Stimulated activated CD4-positive, alpha-beta T cell treated with anti-CD3 and anti-CD28 coated beads, Interleukin-12 subunit alpha, Interleukin-12 subunit beta, amount 100 ng/mL, for 24 hours (primary cell): ENCODE measurements around the gene GREB1.

ENCODE experiments used
- DNase-seq, 2 experiments: peaks; one replicate each; pipeline ENCODE4 v3.0.0-alpha.2; 2020; ENCODE audit warnings: low read depth in 2 of 2

The GREB1 gene

DNA sequence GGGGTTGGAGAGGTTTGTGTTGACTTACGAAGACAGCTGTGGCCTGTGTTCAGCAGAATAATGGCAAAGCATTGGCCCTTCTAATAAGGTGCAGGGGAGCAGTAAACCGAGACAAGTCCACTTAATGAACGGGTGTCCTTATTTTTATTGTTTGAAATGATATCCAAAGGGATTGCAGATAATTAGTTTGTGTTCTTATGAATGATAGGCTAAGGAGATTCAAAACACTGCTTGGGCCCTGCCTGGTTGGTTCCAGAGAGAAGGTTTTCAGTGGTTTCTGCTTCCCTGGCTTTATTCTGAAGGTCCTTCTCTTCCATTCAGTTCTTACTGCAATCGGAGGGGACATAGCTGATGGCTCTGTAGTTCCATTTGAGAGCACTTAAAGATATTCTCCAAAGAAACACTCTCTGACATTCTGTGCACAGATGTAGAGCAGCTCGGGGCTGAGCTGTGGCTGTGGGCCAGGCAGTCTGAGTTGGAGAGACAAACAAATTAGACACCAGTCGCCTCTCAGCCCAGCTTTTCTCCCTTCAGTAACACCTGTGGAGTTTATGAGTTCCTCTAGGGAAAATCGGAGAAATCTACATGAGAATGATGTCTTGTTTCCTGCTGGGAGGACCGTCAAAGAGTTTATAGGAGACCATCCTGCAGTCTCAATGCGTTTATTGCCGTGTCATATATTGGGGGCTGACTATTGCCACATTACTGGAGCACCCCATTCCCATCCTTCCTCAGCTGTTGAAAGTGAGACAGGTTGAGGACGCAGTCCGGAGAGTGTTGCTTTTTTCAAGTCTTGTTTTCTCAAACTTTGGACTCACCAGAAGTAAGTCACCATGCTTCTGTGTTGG, 6.5 kb downstream of the GREB1 start:
- DNase-seq: no peak

DNA sequence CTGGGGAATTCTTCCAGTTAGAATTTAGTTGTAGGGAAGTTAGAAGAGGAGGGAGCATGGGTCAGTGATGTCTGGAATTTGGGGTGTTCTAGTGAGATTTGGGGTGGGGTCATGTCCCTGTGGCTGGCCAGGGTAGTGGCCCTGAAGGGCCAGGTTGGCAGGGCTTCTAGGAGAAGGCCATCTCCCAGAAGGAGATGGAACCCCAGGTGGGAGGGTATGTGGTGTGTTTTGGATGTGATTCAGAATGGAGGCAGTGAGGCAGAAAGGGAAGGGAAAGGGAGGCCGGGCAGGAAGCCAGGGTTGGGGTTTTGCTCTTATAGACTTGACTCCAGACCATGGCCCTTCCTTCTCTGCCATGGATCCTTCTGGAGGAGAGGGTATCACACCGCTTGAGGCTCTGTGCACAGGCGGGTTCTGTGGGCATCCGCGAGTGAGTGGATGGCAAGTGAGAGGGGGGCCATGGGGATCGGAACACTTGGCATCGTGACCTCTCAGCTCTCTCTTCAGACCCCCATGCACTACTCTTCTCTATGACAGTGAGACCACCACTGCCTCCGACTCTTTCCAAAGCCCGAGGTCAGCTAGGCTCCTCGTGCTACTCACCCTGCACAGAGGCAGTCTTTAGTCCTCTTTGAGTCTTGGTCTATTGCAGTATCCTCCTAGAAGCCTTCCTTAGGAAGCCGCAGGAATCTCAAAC, 7.3 kb downstream of the GREB1 start:
- DNase-seq: no peak

DNA sequence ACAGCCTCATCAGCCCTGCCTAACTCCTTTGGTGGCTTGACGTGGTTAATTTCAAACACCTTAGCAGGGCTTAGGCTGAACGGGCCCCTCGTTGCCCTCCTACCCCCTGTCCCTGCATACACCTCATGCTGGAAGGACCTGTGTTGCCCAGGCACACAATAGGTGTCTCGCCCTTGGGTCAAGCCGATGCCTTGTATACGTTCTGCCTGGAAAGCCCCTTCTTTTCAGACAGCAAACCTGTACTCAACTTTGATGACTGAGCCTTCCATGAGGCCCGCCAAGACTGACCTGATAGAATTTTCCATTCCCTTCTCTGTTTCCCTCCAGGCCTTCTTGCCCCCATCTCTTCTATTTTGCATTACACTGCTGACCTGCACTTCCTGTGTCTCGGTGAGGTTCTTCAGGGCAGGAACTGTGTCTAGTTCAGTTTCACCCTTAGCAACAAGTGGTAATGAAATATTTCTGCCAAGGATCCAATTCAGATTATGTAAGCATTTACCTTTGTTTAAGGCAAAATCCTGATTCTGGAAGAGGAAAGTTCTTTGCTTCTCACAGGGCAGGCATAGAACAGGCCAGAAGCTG, 7.9 kb downstream of the GREB1 start:
- no peak for DNase-seq

GRCh38 chr2:11542275-11542819, 8.5 kb downstream of the GREB1 start:
- no peak for DNase-seq

DNA sequence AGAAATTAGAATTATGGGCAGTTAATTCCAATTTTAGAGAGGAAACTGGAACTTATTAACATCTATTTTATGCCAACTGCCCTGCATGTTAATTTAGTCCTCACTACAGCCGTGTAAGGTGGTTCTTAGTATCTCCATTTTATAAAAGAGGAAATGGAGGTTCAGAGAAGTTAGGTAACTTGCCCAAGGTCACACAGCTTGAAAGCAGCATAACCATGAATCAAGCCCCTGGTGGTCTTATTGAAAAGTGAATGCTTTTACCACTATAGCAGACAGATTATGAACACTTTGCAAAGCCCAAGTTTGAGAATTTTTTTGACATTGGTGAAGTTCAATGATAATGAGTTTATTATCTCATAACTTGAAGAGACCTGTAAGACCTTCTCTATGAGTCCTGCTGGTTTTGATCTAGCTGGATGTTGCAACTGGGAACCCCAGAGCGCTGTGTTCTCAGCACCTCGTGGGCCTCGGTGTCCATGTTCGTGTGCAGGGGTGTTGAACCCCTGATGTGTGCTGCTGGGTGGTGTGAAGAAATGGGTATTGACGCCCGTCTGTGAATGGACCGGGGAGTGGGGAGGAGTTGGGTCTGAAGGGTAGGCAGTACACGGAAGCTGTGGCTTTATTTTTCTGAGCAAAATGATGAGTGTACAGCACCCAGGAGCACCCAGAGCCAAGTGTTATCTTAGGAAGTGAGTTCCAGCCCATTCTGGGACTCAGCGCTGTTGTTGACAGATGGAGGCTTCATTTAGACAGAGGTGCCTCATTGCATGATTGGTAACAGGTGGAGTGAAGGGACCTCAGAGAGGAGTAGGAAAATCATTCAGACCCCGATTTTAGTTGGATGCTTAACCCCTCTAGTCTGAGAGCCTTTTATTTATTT, 9.7 kb downstream of the GREB1 start:
- DNase-seq: no peak

- DNase-seq: no peak
Measured at GRCh38 chr2:11546072-11546471, 12.2 kb downstream of the GREB1 start.

DNA sequence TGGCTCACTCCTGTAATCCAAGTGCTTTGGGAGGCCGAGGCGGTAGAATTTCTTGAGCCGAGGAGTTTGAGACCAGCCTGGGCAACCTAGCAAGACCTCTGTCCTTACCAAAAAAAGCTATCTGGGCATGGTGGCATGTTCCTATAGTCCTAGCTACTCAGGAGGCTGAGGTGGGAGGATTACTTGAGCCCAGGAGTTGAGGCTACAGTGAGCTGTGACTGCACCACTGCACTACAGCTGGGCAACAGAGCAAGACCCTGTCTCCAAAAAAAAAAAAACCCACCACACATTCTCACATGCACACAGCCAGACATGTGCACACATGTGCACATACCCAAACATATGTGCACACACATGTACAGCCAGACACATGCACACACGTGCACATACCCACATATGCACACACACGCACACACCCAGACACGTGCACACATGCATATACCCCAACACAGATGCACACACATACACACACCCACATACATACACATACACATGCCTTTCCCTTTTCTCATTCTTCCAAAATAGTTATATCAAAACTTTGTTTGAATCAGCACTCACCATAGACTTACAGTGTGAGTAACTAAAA, 14.2 kb downstream of the GREB1 start:
- DNase-seq: no peak

- no peak for DNase-seq
Measured at GRCh38 chr2:11550302-11550701, 16.5 kb downstream of the GREB1 start.

DNA sequence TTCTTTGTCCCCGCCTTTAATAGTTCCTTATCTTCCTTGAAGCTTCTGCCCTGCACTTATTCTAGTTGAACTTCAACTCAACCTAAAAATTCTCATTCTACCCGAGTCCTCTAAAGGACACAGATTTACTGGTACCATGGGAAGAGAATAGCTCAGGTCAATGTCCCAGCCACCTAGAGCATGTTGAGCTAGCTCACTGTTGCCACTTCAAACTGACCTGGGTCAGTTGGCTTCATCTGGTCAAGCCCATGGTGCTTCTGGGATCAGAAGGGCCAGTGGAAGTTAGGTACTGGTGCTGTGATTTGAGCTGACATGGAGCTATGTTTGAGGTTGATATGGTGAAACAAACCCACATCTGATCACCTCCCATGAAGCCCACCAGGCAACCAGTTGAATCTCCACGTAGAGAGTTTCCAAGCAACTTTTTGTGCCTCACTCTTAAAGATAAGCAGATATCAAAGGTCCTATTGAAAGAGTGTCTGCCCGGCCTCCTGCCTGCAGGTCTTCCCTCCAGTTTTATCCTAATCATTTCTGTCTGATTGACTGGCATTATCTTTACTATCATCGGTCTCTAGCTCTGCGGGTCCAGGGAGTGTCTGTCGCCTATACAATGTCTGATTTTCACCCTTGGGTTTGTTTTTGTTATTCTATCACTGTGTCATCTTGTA, 17.2 kb downstream of the GREB1 start:
- no peak for DNase-seq

DNA sequence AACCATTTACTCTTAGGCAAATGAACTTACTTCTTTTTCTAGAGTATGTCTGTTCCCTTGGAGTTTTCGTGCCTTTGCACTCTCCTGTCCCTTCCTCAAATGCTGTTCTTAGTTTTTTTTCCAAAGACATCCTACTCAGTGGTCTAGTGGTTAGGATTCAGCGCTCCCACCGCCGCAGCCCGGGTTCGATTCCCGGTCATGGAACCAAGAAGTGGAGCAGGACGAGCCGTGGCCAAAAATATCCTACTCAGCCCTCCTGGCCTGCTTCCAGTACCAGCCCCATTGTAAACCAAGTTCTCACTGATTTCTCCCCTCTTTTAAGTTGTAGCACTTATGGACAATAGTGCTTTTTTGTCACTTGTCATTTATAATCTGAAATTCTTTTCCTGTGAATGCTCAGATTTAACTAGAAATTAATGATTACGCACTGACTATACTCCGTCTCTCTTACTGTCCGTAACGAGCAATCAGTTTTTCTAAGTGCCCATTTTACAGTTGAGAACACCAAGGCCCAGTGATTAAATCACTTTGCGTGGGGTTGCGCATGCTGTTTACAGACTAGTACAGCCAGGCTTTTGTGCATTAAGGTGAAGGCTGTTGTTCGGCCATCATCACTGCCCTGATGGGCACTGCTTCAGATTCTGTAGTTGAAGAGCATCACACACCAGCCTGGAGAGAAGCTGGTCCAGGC, 17.9 kb downstream of the GREB1 start:
- DNase-seq: no peak

DNA sequence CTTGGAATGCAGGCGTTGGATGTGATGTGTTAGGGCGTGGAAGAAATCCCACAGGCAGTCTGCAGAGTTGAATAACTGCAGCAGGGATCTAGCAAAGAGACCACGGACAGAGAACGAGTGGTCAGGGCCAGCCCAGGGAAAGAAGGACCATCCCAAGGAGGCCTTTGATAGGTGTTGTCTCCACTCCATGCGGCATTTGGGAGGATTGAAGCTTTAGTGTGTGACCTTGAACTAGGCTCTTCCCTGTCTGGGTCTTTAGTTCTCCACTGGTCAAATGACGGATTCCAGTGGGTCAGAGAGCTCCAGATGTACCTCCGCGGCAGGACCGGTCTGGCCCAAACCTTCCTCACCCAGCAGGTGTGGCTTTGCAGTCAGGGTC, 18.4 kb downstream of the GREB1 start:
- DNase-seq: no peak

GRCh38 chr2:11553661-11554398, 20.0 kb downstream of the GREB1 start:
- no peak for DNase-seq

DNA sequence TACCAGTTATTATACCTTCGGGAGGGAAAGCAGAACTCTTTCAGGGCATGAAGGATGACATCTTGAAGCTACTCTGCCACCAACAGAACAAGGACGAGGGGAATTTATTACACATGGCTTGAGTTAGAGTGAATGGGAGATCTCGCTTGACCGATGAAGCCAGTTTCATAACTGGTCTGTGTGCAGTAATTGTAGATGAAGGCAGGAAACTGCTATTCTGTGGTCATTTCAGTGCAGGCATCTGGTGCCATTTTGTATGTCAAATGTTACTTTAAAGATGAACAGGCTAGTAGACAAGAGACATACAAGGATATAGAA, 20.5 kb downstream of the GREB1 start:
- no peak for DNase-seq

GRCh38 chr2:11556101-11556806, 22.4 kb downstream of the GREB1 start:
- no peak for DNase-seq

DNA sequence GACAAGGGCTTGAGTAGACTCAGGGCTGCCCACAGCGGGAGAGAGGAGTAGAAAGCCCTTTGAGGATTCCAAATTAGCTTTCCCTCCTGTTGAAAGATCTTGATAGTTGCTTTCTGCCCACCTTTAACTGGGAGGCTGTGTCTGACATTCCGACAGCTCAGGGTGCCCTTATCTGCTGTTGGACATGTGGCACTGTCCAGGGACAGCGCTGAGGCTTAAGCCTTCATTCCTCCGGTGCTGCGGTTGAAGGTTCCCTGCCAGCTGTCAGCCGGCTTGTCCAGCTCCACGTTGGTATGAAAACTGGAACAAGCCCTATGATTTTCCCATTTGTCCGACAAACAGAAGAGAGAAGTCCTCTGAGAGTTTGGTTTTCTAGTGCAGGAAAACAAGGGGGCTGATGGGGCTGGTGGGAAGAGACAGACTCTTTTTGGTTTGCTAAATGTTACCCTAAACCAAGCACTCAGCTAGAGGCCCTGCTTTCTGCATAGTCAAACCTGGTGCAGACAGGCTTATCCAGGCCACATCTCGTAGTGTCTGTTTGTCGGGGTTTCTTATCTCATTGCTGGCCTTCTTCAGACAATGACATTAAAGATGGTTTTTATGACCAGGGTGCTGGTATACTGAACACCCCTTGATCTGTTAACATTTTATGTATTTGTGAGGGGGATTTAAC, 24.5 kb downstream of the GREB1 start:
- no peak for DNase-seq

DNA sequence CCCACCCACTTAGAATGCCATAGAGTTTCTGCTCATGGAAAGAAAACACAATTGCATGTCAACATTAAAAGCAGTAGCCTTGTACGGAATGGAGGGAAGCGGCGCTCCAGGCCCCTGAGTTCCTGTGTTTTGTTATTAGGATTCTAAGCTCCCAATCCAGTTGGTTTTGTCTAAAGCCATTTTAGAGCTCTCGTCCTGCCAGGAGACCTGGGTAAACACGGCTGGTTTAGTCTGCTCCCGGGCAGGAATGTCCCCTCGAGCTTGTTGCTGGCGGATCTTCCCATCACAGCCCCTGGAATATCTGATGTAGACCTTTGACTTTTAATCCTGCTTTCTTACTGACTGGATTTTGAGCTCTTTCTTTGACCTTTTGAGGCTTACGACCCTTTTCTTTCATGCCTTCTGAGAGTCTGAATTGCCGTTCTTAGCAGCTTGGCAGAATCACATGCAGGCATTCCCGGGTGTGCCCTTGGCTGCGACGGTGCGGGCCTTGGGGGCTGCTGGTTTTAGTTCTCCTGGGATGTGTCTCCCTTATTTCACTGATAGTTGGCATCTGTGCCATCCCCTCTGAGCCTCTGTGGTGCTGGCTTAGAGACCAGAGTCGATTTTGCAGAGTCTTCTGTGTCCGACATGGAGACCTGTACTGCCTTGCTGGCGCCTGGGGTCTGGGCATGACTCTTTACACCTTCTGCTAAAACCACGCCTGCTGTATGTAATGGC, 25.4 kb downstream of the GREB1 start:
- DNase-seq: no peak

DNA sequence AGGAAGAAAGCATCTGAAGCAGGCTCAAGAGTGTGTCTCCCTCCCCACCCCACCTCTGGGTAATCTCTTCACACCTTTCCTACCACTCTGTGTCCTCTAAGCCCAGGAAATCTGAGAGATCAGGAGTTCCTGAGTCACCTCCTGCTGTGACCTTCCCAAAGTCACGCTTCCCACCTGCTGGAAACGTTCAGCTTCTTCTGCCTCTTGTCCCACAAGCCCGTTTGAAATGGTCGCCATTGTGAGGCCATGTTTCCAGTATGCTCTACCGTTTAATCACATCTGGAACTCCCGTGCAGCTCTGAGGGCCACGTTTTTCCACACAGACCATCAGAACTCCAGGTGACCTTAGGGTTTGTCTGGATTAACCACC, 25.9 kb downstream of the GREB1 start:
- no peak for DNase-seq

- DNase-seq: no peak
Measured at GRCh38 chr2:11560806-11561205, 27.0 kb downstream of the GREB1 start.
